Measurements from ENCODE around the gene IMP4.

The IMP4 gene

DNA sequence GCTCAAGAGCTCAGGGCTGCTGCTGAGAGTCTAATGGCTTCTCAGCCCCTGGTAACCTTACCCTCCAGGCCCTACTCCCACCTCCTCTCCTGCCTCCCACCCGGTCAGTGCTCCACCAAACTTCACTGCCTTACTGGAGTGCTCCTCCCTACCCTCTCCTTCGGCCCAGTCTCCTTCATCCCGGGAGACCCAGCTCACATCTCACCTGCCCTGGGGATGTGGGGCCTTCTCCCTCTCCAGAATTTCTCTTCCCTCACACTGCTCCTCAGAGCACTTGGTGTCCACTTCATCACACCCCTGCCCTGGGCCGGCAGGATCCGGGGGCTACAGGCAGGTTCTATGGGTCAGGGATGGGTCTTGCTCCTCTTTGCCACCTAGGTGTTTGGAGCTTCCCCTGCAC, 34.8 kb downstream of the IMP4 start:
- DNase-seq (ENCODE audit: low spot score) = no peak

GRCh38 chr2:130378206-130378897, 35.7 kb downstream of the IMP4 start:
- no peak for DNase-seq (ENCODE audit: low spot score)

- DNase-seq (ENCODE audit: low spot score) = no peak
Measured at GRCh38 chr2:130378898-130379214, 36.2 kb downstream of the IMP4 start.

DNA sequence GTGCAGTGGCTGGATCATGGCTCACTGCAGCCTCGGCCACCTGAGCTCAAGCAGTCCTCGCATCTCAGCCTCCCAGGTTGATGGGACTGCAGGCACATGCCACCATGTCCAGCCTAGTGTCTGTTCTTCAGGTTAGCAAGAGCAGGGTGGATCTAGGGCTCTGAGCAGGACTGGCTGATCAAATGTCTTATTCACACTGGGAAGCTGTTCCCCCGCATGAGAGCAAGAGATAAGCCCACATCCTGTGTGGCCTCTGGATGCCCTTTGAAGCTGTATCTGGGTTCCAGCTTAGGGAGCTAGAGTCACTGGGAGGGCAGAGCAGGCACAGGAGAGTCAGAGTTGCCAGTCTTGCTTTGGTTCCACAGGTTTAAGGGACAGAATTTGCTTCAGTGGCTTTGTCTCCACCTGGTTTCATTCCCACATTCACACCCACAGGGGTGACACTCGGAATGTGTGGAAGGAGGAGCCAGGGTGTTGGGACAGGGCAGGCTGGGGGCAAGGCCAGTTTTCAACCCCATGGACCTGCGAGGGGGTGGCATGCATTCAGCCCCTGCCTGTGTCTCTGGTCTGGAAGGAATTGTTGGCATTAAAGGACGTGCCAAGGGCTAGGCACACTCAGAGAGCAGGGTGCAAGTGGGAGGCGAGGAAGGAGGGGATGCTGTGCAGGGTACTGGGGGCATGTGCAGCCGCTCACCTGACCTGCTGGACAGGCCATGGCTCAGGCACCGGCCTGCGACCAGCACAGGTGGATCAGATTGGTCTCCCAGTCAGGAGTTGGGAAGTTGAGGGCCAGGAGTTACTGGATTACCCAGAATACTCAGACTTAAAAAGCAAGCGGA, 37.6 kb downstream of the IMP4 start:
- peak; percentile 44 for DNase-seq (ENCODE audit: low spot score)

GRCh38 chr2:130381145-130381544, 38.4 kb downstream of the IMP4 start:
- DNase-seq (ENCODE audit: low spot score) = no peak

DNA sequence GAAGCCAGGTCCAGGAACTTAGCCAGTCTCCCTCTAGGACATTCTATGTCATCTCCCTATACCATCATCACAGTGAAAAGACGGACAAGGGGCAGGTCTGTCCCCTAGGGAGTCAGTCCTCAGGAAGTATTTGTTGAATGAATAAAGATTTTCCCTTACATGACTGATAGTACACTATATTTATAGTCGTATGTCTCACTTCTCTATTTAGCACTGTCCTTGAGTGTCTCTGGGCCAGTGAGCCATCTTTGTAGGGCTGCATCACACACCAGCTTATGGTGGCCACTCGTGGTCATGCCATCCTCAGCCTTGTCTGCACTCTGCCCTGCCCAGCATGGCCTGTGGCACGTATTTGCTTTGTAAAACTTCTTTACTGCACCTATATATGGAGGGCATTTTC, 38.9 kb downstream of the IMP4 start:
- DNase-seq (ENCODE audit: low spot score) = no peak

DNA sequence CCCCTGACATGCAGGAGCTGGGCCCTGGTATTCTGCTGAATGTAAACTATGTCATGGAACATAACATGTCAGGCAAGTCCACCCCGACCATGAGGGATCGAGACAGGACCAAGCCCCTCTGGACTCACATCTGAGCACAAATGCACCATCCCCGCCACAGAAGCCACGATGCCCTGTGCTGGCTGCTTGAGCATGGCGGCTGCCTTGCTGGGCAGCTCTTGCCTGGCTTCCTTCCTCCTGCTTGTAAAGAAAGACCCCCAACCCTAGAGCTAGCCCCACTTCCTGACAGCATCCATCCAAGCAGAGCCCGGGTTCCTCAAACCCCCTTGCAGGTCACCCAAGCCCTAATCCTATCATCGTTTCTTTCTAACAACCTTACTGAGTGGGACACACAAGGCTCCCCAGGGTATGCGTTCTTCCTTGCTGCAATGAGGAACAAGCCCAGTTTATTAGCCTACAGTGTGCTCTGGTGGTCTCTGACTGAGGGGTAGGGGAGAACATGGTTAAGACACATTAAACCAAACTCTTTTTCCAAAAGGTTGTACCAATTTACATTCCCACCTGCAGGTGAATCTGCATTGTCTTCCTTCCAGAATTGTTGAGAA, 39.7 kb downstream of the IMP4 start:
- no peak for DNase-seq (ENCODE audit: low spot score)

GRCh38 chr2:130385709-130386108, 43.0 kb downstream of the IMP4 start:
- no peak for DNase-seq (ENCODE audit: low spot score)

- DNase-seq (ENCODE audit: low spot score) = no peak
Measured at GRCh38 chr2:130387071-130387400, 44.3 kb downstream of the IMP4 start.

GRCh38 chr2:130387804-130388203, 45.1 kb downstream of the IMP4 start:
- no peak for DNase-seq (ENCODE audit: low spot score)

- DNase-seq (ENCODE audit: low spot score) = no peak
Measured at GRCh38 chr2:130388221-130388907, 45.7 kb downstream of the IMP4 start.

DNA sequence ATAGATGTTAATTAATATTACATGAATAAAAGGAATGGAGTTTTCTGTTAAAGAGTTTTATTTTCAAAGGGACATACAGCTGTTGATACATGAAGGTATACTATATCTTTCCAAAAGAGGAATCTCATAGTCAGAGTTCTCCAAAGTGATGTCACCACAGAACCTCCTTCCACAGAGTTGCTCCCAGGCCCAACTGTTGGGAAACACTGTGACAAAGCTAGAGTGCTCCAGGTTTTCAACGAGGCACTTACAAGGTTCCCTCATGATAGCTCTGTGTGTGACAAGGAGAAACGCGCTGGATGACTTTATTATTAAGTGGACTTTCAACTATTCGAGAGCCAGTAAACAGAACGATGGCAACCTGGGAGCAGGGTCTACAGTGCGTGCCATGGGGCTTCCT, 46.7 kb downstream of the IMP4 start:
- DNase-seq (ENCODE audit: low spot score) = no peak

DNA sequence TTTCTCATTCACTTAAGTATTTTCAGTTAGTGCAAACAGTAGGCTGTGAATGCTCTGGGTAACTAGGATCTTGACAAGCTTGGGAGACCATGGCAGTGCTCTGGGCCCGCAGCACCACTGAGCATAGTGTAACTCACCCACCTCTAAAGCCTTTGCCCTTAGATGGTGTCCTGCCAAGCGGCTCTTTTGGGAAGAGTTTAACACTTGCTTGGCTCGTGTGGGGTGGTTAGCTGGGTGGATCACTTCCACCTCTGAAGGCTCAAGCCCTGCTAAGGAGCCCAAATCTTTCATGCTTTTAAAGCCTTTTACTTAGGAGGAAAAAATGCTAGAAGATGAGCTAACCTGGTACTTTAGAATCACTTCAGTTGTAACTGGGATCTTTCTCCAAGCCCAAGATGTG, 47.1 kb downstream of the IMP4 start:
- DNase-seq (ENCODE audit: low spot score) = no peak

DNA sequence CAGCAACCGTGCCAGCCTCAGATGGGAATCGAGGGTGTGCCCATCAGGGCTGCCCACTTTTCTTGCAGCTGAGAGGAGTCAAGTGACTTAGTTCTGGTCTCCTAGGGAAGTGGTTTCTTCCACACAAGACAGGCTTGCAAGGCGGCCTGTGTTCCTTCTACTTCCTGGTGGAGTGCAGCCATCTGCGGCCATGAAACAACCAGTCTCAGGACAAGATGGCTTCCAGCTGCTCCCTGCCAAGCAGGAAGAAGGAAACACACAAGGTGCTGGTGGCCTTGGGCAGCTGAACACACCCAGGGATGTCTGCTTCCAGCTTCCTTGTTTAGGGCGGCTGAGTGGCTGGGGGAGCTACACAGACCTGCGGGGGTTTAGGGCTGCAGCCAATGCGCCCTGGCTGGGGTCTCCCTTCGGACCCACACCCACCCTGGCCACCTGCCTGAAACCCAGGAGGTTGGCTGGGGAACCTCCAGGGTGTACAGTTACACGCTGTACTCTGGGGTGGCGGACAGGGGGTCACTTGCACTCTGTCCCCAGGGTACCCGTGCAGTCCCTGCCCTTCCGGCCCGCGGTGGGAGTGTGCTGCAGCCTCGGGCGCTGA, 47.9 kb downstream of the IMP4 start:
- no peak for DNase-seq (ENCODE audit: low spot score)

GRCh38 chr2:130391058-130391871, 48.6 kb downstream of the IMP4 start:
- DNase-seq (ENCODE audit: low spot score) = peak; percentile 42

GRCh38 chr2:130391872-130392670, 49.4 kb downstream of the IMP4 start:
- DNase-seq (ENCODE audit: low spot score) = no peak

- DNase-seq (ENCODE audit: low spot score) = no peak
Measured at GRCh38 chr2:130393318-130393910, 50.7 kb downstream of the IMP4 start.
